K562 (cell line): ENCODE results near the gene DIRAS1. TPM values are rescaled to one million over a fixed set of nuclear protein-coding genes. Genes with fewer than 3 reads are reported as not detected.

Source experiments
- MCM7 ChIP-seq, 2 experiments: fragments of 450-650 bp; IDR thresholded peaks; 2 replicates each; pipeline ENCODE4 v1.6.1; 2016 to 2018
- TAF7 ChIP-seq: fragments of 450-650 bp; IDR thresholded peaks from 2 replicates; pipeline ENCODE4 v1.6.1; 2016; ENCODE audit warnings: missing genetic modification characterization, missing compliant biosample characterization
- ZNF12 ChIP-seq: sonication (generic); formaldehyde crosslinking; IDR thresholded peaks from 2 replicates; pipeline ENCODE4 v1.4.0; 2020; ENCODE audit warnings: mild to moderate bottlenecking, missing genetic modification reagents
- ZNF592 ChIP-seq: fragments of 450-650 bp; IDR thresholded peaks from 2 replicates; pipeline ENCODE4 v1.6.1; 2017; ENCODE audit warnings: antibody characterized with exemption, mild to moderate bottlenecking
- ZNF77 ChIP-seq: fragments of 250-450 bp; sonication (Bioruptor Pico); IDR thresholded peaks from 2 replicates; pipeline ENCODE4 v1.5.0; 2020
- ZSCAN29 ChIP-seq: fragments of 450-650 bp; IDR thresholded peaks from 2 replicates; pipeline ENCODE4 v1.6.1; 2017
- polyA plus RNA-seq, 8 experiments: library from polyadenylated mRNA; depleted of rRNA in 4 of 8; stranded (reverse) in 5 of 8; unstranded in 3 of 8; fragments of >200 nt; fragmentation: Nextera tagmentation in 2 of 8; fragmentation: Illumina TruSeq in 1 of 8; extraction: Ambion mirVana in 2 of 8; extraction: Trizol in 1 of 8; gene quantifications; 2 replicates each; pipeline versions ENCODE4 v1.2.1 to v1.2.3, GENCODE V29; 2011 to 2014; ENCODE audit warnings: inconsistent platforms in 1 of 8, missing spikeins in 1 of 8
- total RNA-seq, 7 experiments: library from RNA; depleted of rRNA in 6 of 7; stranded (reverse); fragments of >200 nt in 6 of 7; fragmentation: Illumina TruSeq in 2 of 7; extraction: Trizol in 2 of 7; gene quantifications; 2 replicates each; pipeline versions ENCODE4 v1.2.1 to v1.2.3, GENCODE V29; 2011 to 2021; ENCODE audit warnings: low replicate concordance in 1 of 7
- TF ChIP-seq, protein P1 (sequence below): sonication (generic); formaldehyde crosslinking; IDR thresholded peaks from 2 replicates; pipeline ENCODE4 v1.8.0; 2022; ENCODE audit warnings: mild to moderate bottlenecking, missing genetic modification reagents

The DIRAS1 gene
- total and polyA plus RNA-seq, 9 of the 15 experiments (the other 6 are each of a cell fraction or from before 2014, with no cell fraction given) = 0.11 to 12.0 (median 2.9) TPM

GRCh38 chr19:2723345-2723715 is 2.2 kb upstream of the DIRAS1 start (continued):
- no peak for TF ChIP-seq MCM7 (IDR thresholded peaks at IDR 0.05)
- TF ChIP-seq ZNF592 = peak; percentile 5; the same call in 1 of the 2 replicates
- no peak for TF ChIP-seq ZNF12 (CRISPR knock-in tag)
- no peak for TF ChIP-seq ZSCAN29
- no peak for TF ChIP-seq TAF7 (tag)
- no peak for TF ChIP-seq ZNF77 (CRISPR knock-in tag)
- TF ChIP-seq, protein P1, sequence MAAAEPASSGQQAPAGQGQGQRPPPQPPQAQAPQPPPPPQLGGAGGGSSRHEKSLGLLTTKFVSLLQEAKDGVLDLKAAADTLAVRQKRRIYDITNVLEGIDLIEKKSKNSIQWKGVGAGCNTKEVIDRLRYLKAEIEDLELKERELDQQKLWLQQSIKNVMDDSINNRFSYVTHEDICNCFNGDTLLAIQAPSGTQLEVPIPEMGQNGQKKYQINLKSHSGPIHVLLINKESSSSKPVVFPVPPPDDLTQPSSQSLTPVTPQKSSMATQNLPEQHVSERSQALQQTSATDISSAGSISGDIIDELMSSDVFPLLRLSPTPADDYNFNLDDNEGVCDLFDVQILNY (CRISPR knock-in tag) = 0 out of 2 replicates have a peak, but pooled peaks have one; percentile 22
- TF ChIP-seq, all 486 proteins: peak for 8
